ENCODE results near the gene GALNT12.

Gene GALNT12

DNA sequence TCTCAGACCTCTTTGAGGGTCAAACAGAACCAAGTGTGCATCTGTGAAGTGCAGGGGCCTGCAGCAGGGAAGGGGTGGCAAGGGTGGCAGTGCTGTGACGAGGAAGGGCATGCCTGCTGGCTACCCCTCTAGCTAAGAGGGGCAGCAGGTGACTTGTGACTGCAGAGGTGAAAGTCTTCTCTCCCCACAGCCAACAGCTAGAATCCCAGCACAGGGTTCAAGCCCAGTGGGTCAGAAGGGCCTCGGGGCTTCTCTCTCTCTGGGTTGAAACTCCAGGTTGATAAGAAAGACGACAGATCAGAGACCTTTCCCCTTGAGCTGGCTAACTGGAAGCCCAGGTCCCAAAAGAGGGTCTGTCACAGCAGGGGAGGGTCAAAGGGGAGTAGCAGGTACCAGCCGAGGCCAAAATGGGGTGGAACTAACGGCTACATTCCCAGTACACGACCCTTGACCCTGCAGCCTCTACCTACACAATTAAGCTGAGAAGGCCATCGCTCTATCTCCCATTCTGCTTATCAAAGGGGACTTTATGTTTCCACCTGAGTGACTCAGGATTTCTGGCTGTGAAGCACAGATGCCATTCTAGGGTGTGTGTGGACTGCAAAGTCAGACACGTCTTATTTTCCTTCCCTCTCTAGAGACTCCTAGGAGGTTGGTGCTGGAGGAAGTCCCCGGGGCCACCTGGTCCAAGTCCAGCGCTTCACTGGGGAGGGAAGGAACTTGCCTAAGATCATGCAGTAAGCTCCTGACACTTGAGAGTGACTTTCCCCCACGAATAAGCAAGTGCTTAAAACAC, 25.7 kb upstream of the GALNT12 start:
- DNase-seq, result no peak
- CTCF ChIA-PET, result interaction anchor here (1.3 kb wide), 1 partner anchor 9 kb away, joined by 4 read pairs; no protein-coding TSS in a partner anchor
- POLR2A ChIA-PET, result no interaction called here
- no peaks in the 10 kb centered on the region for H3K9me3 ChIP-seq (ENCODE audit: control extremely low read depth in 1 of 5, control insufficient read depth in 4 of 5, insufficient read depth in 2 of 5, low read depth in 1 of 5, low read length in 4 of 5)
- H3K4me3 ChIP-seq (ENCODE audit: control insufficient read depth in 1 of 7, extremely low read depth in 1 of 7, insufficient read depth in 4 of 7, low read depth in 2 of 7, low read length in 6 of 7), result no peak overlapping the region
- no peaks in the 10 kb centered on the region for H3K4me1 ChIP-seq (ENCODE audit: control extremely low read depth in 1 of 4, control insufficient read depth in 4 of 4, insufficient read depth in 4 of 4, low read length in 3 of 4)
- H3K27me3 ChIP-seq (replicated peaks in 2 of 5; ENCODE audit: control insufficient read depth in 4 of 5, insufficient read depth in 5 of 5, low read length in 4 of 5), result no peaks in the 10 kb centered on the region
- H3K27ac ChIP-seq (ENCODE audit: insufficient read depth in 1 of 2, low read depth in 1 of 2, low read length in 2 of 2, poor library complexity in 1 of 2, severe bottlenecking in 2 of 2), result no peak overlapping the region
- WGBS (ENCODE audit: insufficient coverage), result 93% methylated on average over 7 of the region's 11 CpGs
- H3K36me3 ChIP-seq (ENCODE audit: control insufficient read depth in 4 of 4, insufficient read depth in 4 of 4, low read length in 3 of 4), result peaks cover 0 to 25% (median 7%) of the 10 kb centered on the region in 4 experiments

DNA sequence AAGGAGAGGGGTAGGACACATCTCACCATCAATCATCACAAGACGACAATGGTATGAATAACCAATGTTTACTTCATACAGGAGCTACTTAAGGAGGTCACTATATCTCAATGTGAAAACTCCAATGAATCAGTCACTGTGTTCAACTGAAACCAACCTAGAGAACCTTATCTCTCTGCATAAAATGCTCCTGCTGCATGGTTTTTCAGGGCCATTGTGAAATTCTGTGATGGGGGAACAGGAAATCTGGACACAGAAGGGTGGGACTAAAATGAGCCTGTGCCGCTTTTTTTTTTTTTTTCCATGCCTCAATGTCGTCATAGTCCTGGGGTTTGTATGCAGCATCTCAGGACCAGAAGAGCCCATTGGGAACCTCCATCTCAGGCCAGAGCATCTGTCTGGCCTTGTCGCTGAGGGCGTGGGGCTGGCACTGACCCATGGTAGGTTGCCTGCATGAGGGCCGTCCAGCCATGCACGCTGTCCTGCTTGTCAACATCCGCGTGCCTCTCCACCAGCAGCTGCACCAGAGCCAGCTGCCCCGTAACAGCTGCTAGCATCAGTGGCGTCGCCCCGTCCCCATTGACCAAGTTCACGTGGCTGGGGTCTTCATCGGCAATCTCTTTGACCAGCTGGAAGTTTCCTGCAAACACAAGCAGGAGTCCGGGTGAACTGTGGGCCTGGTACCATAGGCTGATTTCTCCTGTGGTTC, 23.8 kb upstream of the GALNT12 start:
- H3K4me3 ChIP-seq (ENCODE audit: control insufficient read depth in 1 of 7, extremely low read depth in 1 of 7, insufficient read depth in 4 of 7, low read depth in 2 of 7, low read length in 6 of 7), result no peak overlapping the region
- DNase-seq, result no peak
- ChIA-PET POLR2A (no interaction called here), CTCF (interaction anchor here (1.3 to 2.0 kb wide), 3 partner anchors 9 to 710 kb away, joined by 4 to 17 read pairs (median 7); no protein-coding TSS in a partner anchor)
- no peaks in the 10 kb centered on the region for H3K9me3 ChIP-seq (ENCODE audit: control extremely low read depth in 1 of 5, control insufficient read depth in 4 of 5, insufficient read depth in 2 of 5, low read depth in 1 of 5, low read length in 4 of 5)
- no peaks in the 10 kb centered on the region for H3K27me3 ChIP-seq (replicated peaks in 2 of 5; ENCODE audit: control insufficient read depth in 4 of 5, insufficient read depth in 5 of 5, low read length in 4 of 5)
- H3K27ac ChIP-seq (ENCODE audit: insufficient read depth in 1 of 2, low read depth in 1 of 2, low read length in 2 of 2, poor library complexity in 1 of 2, severe bottlenecking in 2 of 2), result no peak overlapping the region
- peaks cover 5 to 38% (median 9%) of the 10 kb centered on the region in 4 experiments for H3K36me3 ChIP-seq (ENCODE audit: control insufficient read depth in 4 of 4, insufficient read depth in 4 of 4, low read length in 3 of 4)
- H3K4me1 ChIP-seq (ENCODE audit: control extremely low read depth in 1 of 4, control insufficient read depth in 4 of 4, insufficient read depth in 4 of 4, low read length in 3 of 4), result no peaks in the 10 kb centered on the region
- WGBS (ENCODE audit: insufficient coverage), result 98% methylated on average over 15 of the region's 16 CpGs

DNA sequence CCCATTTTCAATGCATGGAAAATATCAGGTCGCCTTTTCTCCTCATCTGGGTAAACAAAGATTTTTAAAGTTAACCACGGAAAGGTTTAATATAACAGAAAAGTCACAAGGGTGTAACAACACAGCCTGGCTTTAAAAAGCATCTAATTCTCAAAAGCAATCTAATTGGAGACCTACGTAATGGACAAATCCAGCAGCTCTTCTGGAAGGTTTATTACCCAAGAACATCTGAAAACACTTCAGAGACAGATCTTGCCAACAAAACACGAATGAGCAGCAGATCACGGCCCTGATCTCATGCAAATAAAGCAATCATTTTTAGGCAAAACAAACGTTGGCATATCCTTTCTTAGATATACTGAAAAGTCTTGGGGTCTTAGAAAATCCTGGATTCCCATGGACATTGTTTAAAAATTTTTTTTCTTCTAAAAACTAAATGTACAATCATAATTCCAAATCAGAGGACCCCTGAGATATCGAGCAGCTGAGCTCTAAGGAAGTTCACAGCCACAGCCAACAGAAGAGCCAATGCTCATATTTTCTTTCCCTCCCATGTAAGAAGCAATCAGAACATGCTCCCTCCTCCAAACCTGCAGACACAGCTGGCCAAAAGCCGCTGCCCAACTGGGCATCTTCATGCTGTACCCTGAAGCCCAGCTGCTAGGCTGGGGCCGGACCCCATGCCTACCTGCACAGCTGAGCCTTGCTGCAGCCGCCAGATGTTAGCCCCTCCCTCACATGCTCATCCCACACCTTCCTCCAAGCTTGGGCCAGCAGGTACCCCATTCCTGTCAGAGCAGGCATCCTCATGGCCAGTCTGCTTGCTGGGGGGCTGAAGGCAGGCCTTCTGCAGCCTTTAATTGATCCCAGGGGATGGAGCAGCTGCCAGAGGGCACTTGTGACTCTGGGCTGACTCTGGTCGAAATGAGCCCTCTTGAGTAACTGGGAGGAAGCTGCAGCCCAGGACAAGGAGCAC, 22.4 kb upstream of the GALNT12 start:
- DNase-seq, result no peak
- Histone ChIP-seq H3K36me3 (ENCODE audit: control insufficient read depth in 4 of 4, insufficient read depth in 4 of 4, low read length in 3 of 4) (peaks cover 5 to 46% (median 14%) of the 10 kb centered on the region in 4 experiments), H3K27me3 (replicated peaks in 2 of 5; ENCODE audit: control insufficient read depth in 4 of 5, insufficient read depth in 5 of 5, low read length in 4 of 5) (no peaks in the 10 kb centered on the region), H3K9me3 (ENCODE audit: control extremely low read depth in 1 of 5, control insufficient read depth in 4 of 5, insufficient read depth in 2 of 5, low read depth in 1 of 5, low read length in 4 of 5) (no peaks in the 10 kb centered on the region), H3K4me1 (ENCODE audit: control extremely low read depth in 1 of 4, control insufficient read depth in 4 of 4, insufficient read depth in 4 of 4, low read length in 3 of 4) (no peaks in the 10 kb centered on the region), H3K4me3 (ENCODE audit: control insufficient read depth in 1 of 7, extremely low read depth in 1 of 7, insufficient read depth in 4 of 7, low read depth in 2 of 7, low read length in 6 of 7) (no peak overlapping the region), H3K27ac (ENCODE audit: insufficient read depth in 1 of 2, low read depth in 1 of 2, low read length in 2 of 2, poor library complexity in 1 of 2, severe bottlenecking in 2 of 2) (no peak overlapping the region)
- ChIA-PET POLR2A (no interaction called here), CTCF (interaction anchor here (1.5 to 2.0 kb wide), 2 partner anchors 10 to 711 kb away, joined by 4 to 17 read pairs; no protein-coding TSS in a partner anchor)
- WGBS (ENCODE audit: insufficient coverage), result 91% methylated on average over 11 of the region's 11 CpGs

DNA sequence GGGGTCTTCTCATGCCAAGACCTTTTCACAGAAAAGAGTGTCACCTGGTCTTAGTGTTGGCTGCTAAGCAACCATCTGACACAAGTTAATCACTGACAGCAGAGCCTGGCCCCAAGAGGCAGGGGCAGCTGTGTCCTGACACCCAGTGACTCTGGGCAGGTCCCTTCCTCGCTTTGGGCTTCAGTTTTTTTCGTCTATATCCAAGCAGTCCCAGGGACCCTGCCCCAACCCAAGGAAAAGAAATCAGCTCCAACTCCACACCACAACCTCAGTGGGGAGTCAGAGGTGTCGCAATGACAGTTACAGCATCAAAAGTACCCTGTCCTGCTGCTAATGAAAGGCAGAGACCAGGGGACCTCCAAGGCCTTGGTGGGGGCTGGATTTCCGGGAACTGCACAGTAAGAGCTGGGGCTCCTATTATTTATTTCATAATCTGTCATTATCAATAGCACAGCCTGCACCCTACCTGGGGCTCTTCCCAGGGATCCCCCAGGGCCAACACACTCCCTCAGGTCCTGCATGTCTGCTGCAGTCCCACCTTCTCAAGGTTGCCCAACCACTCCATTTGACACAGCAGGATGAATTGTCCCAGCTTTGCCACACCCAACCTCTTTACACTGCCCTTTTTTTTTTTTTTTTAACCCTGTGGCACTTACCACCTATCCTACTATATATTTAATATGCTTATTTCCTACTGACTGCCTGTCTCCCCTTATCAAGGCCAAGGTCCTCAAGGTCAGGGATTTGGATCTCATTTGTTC, 20.5 kb upstream of the GALNT12 start:
- Histone ChIP-seq H3K4me3 (ENCODE audit: control insufficient read depth in 1 of 7, extremely low read depth in 1 of 7, insufficient read depth in 4 of 7, low read depth in 2 of 7, low read length in 6 of 7) (no peak overlapping the region), H3K27ac (ENCODE audit: insufficient read depth in 1 of 2, low read depth in 1 of 2, low read length in 2 of 2, poor library complexity in 1 of 2, severe bottlenecking in 2 of 2) (no peak overlapping the region), H3K27me3 (replicated peaks in 2 of 5; ENCODE audit: control insufficient read depth in 4 of 5, insufficient read depth in 5 of 5, low read length in 4 of 5) (no peaks in the 10 kb centered on the region), H3K36me3 (ENCODE audit: control insufficient read depth in 4 of 4, insufficient read depth in 4 of 4, low read length in 3 of 4) (peaks cover 4 to 43% (median 12%) of the 10 kb centered on the region in 4 experiments), H3K9me3 (ENCODE audit: control extremely low read depth in 1 of 5, control insufficient read depth in 4 of 5, insufficient read depth in 2 of 5, low read depth in 1 of 5, low read length in 4 of 5) (no peaks in the 10 kb centered on the region), H3K4me1 (ENCODE audit: control extremely low read depth in 1 of 4, control insufficient read depth in 4 of 4, insufficient read depth in 4 of 4, low read length in 3 of 4) (peaks cover 0 to 2% (median 0%) of the 10 kb centered on the region in 4 experiments)
- ChIA-PET CTCF (interaction anchor here (0.7 to 1.0 kb wide), 3 partner anchors 8 to 473 kb away, joined by 3 read pairs; no protein-coding TSS in a partner anchor), POLR2A (no interaction called here)
- DNase-seq, result no peak
- WGBS (ENCODE audit: insufficient coverage), result 100% methylated on average over 3 of the region's 4 CpGs

DNA sequence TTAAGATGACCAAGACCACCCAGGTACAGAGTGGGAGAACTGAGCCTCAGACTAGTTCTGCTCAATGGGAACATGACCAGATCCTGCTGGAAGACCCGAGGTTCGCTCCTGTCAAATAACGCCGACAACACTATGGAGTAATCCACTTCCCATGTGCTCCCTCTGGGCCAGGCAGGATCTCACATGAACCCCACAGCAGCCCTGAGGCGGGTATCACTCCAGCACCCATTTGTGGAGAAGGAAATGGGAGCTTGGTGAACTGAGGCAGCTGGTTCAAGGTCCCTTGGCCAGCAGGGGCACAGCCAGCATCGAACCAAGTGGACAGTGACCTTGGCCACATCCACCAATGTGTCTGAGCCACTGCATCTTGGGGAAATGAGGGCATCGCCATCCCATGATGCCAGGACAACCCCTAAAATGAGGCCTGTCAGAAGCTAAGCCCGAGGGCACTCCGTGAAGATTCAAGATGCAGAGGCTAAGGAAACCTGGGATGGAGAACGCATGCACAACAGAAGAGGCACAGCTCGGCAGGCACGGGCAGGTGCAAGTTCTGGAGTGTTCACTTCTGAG, 19.6 kb upstream of the GALNT12 start:
- peaks cover 0 to 2% (median 0%) of the 10 kb centered on the region in 4 experiments for H3K4me1 ChIP-seq (ENCODE audit: control extremely low read depth in 1 of 4, control insufficient read depth in 4 of 4, insufficient read depth in 4 of 4, low read length in 3 of 4)
- H3K27me3 ChIP-seq (replicated peaks in 2 of 5; ENCODE audit: control insufficient read depth in 4 of 5, insufficient read depth in 5 of 5, low read length in 4 of 5), result no peaks in the 10 kb centered on the region
- POLR2A ChIA-PET, result no interaction called here
- no peak for DNase-seq
- no peak overlapping the region for H3K27ac ChIP-seq (ENCODE audit: insufficient read depth in 1 of 2, low read depth in 1 of 2, low read length in 2 of 2, poor library complexity in 1 of 2, severe bottlenecking in 2 of 2)
- peaks cover 0 to 37% (median 9%) of the 10 kb centered on the region in 4 experiments for H3K36me3 ChIP-seq (ENCODE audit: control insufficient read depth in 4 of 4, insufficient read depth in 4 of 4, low read length in 3 of 4)
- no peak overlapping the region for H3K4me3 ChIP-seq (ENCODE audit: control insufficient read depth in 1 of 7, extremely low read depth in 1 of 7, insufficient read depth in 4 of 7, low read depth in 2 of 7, low read length in 6 of 7)
- H3K9me3 ChIP-seq (ENCODE audit: control extremely low read depth in 1 of 5, control insufficient read depth in 4 of 5, insufficient read depth in 2 of 5, low read depth in 1 of 5, low read length in 4 of 5), result no peaks in the 10 kb centered on the region
- 95% methylated on average over 12 of the region's 12 CpGs for WGBS (ENCODE audit: insufficient coverage)
- CTCF ChIA-PET, result interaction anchor here (0.6 to 1.2 kb wide), 3 partner anchors 12 to 351 kb away, joined by 3 read pairs; no protein-coding TSS in a partner anchor
